GM20431 (cell line): Measurements from ENCODE around the gene FRMD4A.
"Not testable (repeated sequence)": the region's sequence is repeated elsewhere in the genome, so short reads cannot be mapped to it uniquely, and the experiment has no call there.

Experiments used
- in situ Hi-C: fragments of 300-500 bp; cut with MseI, MboI; formaldehyde crosslinking; loops from one replicate; pipeline ENCODE4 v1.15.0; 2020; ENCODE audit warnings: low sequenced_read_pairs; ENCODE audit not compliant: unreplicated experiment

The FRMD4A gene

DNA sequence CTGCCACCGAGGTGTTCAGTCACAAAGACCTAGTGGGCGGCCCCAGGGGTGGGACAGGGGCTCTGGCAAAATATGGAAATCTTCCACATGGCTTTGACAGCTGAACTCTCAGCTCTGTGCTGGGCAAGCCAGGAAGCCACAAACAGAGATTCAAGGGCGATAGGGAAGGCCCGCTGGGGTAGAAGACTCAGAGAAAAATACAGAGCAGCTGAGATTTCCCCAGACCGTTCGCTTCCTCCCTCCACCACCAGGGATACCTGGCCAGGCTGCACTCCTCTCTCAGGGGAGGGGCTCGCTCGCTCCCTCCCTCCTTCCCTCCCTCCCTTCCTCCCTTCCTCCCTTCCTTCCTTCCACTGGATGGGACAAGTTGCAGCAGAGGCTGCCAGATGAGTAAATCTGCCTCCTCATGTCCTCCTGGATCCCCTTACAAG, 483.5 kb downstream of the FRMD4A start:
- in situ Hi-C loops, result no loop called here

DNA sequence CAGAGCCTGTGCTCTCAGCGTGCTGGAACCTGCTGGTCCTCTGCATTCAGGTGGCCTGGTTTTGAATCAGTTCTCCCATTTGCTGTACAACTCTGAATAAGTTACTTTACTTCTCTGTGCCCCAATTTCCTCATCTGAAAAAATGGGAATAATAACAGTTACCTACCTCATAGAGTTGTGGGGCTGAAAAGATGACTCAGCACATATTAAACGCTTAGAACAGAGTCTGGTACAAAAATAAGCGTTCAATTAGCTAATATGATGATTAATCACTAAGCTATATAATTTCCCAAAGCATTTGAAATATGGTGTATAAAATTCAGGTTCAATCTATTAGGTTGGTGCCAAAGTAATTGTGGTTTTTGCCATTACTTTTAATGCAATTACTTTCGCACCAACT, 484.8 kb downstream of the FRMD4A start:
- in situ Hi-C loops, result no loop called here

DNA sequence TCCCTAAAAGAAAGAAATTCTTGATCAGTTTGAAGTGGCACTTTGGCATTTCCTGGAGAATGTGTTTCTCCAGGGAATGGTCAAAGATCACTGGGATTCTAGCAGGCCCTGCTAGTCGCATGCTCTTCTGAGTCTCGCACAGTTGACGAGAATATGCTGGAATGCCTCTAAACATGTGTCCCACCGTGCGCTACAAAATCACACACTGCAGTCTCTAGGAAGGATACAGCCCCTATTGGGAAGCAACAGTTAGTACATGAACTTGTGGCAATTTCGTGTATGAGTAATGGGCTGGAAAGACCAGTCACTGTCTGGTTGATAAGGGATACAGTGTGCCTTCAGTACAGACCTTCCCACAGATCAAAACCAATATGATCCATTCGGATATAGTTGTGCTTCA, 486.1 kb downstream of the FRMD4A start:
- in situ Hi-C loops, result no loop called here

DNA sequence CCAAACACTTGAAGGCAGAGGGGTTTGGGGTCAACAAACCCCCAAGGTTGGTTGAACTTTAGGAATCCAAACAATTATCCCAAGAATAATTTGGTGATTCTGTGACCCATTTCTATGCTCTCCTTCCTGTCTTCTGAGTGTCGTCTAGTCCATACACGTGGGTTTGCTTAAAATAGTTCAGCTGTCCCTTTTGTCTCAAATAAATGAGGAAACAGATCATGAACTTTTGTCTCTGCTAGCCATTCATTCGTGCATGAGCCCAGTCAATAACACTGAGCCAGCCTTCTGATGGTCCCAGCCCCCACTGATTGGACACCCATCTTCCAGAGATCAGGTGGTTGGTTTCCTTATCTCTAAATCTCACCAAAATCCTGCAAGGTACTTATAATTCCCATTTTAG, 488.6 kb downstream of the FRMD4A start:
- in situ Hi-C loops, result no loop called here

DNA sequence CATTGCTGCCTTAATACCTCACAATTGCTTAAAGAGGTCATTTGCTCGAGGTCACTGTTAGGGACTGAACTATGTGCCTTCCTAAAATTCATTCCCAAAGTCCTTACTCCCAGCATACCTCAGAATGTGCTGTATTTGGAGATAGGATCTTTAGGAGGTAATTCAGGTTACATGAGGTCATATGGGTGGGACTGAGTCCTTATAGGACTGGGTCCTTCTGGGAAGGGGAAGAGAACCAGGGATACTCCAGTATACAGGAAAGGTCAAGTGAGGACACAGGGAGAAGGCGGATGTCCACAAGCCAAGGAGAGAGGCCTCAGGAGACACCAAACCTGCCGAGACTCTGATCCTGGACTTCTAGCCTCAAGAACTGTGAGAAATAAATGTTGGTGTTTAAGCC, 490.7 kb downstream of the FRMD4A start:
- in situ Hi-C loops, result no loop called here

DNA sequence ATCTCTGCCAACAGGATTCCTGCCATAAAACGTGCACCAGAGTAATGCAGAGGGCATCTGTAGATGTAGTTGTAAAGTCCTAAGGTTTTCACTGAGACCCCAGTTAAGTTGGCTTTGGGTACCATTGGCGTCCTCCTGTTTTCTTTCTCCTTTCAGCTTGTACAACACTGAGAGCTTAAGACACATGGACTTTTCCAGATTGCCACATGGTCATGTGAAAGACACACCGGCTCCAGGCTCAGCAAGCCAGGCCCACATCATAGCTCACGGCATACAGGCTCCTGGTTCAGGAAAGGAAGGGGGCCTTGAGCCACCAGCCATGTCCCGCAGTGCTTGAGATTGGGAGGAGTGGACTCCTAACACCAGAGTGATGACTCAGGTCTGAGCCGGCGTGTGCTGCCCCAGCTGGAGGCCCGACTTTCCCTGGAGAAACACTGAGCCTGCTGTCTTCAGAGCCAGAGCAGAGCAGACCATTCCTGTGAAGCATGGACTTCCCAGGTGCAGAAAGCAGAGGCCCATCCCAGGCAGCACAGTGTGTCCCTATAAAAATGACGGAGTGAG, 491.2 kb downstream of the FRMD4A start:
- in situ Hi-C loops, result no loop called here

DNA sequence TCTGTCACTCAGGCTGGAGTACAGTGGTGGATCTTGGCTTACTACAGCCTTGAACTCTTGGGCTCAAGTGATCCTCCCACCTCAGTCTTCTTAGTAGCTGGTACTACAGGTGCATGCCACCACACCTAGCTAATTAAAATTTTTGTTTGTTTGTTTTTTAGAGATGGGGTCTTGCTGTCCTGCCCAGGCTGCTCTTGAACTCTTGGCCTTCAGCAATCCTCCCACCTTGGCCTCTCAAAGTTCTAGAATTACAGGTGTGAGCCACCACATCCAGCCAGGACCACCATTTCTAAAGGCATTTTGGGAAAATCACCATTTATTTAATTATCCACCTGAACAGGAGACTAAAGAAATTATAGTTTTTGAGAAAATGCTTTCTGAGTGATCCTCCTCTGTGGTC, 491.7 kb downstream of the FRMD4A start:
- in situ Hi-C loops, result no loop called here

DNA sequence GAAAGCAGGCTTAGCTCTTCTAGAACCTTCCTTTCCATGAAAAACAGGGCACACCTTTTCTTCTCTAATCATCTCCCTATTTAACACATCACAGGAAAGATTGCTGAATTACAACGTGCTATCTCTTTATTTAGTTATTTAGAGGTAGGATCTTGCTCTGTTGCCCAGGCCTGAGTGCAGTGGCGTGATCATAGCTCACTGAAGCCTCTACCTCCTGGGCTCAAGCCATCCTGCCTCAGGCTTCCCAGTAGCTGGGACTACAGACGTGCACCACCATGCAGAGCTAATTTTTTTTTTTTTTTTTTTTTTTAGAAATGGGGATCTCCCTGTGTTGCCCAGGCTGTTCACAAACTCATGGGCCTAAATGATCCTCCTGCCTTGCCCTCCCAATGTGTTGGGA, 492.8 kb downstream of the FRMD4A start:
- in situ Hi-C loops, result no loop called here

DNA sequence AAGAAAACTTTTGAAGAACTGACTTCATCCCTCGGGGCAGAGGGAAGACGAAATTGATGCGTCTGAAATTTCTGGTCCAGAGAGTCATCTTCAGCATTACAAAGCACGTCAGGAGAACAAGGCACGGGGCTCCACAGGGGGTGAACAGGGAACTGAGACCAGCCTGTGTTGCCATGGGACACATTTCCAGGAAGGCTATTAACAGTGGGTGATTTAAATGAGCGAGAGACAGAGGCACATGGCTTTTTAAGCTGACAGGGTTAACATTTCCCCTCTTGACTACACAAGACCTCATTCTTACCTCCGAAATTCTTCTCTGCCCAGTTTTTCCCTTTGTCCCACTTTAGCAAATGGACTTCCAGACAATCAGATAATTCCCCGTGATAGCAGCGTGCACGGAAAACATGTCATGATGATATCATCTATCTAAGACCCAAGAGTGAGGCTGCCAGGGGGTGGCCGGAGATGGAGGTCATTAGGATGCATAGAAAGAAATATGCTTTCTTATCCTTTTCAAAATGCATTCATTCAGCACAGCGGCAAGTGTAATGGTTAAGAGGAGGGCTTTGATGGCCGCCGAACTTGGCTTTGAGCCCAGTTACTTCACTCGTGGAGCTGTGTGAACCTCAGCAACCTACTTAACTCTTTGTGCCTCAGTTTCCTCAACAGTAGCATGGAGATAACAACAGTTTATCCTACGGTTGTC, 496.0 kb downstream of the FRMD4A start:
- in situ Hi-C loops, result no loop called here

DNA sequence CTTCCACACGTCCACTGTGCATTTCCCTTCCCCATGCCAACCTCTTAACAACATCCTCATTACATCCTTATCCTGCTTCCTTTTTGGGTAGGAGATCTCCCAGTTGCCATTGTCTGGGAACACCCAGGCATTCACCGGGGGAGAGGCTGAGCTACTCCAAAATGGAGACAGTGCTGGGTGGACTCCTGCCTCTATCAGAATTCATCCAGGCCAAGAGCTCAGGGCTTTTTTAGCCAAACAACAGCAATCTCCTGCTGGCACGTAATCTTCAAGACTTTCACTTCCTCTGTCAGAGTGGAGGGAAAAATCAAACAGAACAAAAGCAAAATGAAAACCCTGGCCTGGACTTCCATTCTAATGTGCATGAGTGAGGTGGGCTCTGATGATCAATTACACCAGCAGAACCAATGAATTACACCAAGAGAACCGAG, 499.0 kb downstream of the FRMD4A start:
- in situ Hi-C loops, result no loop called here

DNA sequence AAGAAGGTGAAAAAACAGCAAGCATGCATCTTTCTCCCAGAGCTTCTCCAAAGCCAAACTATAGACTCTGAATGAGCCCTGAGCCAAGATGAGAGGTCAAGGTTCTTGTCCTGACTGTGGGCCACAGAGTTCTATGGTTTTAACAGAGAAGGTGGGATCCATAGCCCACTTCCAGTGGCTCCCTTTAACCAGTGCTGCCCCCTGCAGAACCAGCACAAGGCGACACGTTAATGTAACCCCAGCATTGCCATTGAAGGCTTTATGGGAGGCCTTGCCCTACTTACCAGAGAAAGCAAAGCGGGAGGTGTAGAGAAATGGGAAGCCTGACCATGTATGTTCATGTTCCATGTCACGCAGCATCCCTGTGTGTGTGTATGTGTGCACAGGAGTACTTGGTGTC, 500.3 kb downstream of the FRMD4A start:
- in situ Hi-C loops, result no loop called here

DNA sequence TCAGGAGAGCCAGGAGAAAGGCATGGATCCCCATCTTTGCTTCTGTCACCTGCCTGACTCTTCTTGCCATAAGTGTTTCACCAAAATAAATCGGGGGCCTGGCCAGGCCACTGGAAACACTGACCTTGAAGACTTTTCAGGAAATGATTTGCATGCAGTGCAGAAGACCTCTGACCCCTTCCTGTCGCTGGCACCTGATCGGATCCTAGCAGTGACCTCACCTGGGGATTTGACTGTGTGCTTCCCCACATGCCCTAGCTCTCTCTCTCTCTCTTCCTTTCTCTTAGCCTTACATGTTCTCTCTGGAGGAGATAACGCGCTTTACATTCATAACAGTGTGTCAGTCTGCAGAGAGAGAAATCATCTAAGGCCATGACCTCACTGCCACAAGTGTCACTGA, 500.9 kb downstream of the FRMD4A start:
- in situ Hi-C loops, result no loop called here

DNA sequence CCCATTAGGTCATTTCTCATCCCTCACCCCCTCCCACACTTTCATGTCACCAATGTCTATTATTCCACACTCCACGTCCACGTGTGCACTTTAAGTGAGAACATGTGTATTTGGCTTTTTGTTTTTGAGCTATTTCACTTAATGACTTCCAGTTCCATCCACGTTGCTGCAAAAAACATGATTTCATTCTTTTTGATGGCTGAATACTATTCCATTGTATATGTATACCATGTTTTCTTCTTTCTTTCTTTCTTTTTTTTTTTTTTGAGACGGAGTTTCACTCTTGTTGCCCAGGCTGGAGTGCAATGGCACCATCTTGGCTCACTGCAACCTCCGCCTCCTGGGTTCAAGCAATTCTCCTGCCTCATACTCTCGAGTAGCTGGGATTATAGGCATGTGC, 502.4 kb downstream of the FRMD4A start:
- in situ Hi-C loops, result not testable (repeated sequence)

DNA sequence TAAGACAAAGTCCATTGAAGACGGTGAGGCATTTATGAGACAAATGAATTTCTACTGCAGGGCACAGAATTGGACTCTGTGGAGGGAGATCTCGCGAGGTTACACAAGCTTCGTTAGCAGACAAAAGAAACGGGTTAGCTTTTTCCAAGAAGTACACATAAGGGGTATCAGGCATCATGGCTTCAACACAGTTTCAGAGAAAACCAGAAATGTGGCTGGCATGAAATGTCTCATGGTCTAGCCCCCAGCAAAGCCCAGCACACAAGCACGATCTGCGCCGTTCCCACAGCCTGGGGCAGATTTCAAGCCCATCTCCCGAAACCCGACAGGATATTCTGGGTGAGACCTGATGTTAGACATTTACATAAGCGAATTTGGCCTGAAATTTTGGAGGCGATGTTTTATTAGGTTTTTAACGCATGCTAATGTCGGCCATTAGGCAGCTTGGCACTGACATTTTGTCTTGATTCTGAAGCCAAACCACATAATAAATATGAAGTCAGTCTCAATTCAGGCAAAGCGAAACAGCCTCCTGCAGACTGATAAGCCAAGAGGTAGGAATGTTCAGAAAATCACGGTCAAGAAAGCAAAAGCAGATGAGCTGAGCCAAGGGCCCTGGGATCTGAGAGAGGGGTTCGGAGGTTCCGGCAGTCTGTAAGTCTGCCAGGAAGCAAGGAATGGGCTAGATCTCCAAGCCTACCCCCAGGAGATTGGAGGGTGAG, 503.5 kb downstream of the FRMD4A start:
- in situ Hi-C loops, result no loop called here

DNA sequence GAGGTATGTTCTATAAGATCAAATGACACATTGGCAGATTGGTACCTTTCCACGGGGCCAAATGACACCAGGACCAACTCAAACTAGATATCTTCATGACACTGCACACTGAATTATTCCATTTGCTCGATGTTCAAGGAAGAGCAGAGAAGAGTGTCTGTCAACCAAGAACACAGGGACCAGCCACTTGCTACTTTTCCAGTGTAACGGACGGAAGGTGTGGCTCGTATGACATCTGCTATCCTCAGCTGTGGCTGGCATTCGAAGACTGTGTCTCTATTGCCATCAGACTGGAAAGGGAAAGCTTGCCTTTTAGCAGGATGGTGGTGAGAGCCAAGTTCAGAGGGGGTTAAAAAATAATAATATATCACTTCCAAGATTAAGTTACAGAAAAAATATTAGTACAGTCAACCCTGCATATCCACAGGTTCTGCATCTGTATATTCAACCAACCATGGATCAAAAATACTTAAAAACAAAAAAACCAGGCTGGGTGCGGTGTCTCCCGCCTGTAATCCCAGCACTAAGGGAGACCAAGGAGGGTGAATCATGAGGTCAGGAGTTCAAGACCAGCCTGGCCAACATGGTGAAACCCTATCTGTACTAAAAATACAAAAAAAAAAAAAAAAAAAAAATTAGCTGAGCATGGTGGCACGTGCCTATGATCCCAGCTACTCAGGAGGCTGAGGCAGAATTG, 506.9 kb downstream of the FRMD4A start:
- in situ Hi-C loops, result no loop called here

DNA sequence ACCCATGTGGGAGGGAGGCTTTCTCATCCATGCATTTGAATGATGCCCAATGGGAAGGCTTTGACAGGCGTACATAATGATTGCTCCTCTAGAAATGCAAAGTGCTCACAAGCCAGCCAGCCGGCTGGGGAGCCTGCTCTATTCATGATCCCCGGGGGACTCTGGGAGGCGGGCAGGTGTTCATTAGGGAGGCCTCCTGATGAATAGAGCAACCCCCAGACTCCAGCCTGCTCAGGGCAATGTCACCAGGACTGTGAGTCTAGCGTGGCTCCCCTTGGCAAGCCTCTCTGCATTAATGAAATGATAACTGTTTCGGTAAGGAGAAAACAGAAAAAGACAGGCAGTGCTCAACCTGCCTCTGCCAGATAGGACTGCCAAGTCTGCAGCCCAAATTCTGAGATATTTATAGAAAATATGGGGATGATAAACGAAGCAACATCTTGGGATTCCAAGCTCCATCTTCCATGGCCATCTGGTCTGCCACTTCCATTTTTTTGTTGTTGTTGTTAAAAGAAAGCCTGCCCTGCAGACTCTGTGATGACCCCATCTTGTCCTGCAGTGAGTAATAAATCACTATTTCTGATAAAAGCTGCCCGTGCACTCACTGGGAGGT, 507.5 kb downstream of the FRMD4A start:
- in situ Hi-C loops, result no loop called here

DNA sequence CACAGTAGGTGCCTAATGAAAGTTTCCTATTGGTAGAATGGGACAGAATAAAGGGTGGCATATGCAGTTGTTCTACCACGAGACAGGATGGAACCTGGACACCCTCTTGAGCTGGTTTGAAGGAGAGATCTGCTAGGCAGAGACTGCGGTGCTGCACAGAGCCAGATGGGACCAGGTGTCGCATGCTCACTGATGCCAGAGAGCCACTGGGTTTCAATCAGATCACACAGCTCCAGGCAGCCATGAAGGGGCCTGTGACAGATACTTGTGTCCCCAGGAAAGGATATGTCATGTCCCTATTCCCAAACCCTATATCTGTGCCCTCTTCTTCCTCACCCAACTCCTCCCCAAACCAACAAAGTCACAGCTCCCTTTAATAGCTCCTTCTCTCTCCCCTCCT, 508.2 kb downstream of the FRMD4A start:
- in situ Hi-C loops, result no loop called here

DNA sequence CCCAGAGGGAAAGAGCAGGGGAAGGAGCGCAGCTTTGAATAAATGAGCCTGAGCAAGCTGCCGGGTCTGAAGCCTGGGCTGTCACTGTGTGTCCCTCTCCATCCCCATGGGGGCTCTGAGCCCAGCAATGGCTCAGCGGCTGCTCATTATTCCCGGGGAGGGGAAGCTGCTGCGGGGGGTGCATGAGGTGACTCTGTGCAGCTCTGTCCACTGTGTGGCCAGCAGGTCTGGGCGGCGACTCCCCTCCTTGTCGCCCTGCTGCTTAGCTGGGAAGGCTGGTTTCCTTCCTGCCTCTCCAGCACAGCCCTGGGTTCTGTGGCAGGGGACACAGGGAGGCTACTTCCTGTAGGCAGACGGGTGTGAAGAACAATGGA, 509.8 kb downstream of the FRMD4A start:
- in situ Hi-C loops, result no loop called here

DNA sequence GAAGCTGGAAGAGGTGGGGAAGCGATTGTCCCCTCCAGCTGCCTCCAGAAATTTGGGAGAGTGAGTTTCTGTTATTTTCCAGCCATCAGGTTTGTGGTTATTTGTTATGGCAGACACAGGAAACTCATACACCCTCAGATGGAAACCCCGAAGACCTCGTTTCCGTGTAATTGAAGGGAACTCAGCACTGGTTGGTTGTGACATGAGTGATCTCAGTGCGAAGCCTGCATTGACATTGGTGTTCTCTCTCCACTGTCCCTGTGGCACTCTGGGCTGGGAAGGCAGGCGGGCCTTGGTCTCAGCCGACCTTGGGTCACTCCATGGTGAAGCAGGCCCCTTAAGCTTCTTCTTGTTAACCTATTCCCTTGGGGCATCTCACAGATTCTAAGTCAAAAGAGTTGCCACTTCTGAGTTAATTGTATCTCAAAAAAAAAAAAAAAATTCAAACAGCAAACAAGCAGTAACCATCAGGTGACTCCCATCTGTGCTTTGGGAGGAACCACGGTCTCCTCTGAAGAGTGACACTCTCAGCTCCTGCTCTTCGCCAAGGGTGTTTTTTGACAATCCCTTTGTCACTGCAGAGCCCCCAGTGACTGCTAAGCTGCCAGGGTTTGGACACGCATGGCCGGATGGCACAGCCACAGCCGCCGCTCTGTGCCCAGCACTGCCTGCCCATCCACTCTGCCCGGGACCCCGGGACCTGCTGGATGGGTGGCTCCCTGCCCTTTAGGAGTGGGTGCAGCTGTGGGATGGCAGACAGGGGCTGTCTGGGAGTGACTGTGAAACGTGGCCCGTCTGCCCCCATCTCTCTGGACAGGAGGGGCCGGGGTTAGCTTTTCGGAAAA, 510.4 kb downstream of the FRMD4A start:
- in situ Hi-C loops, result no loop called here
